T-helper 1 cell treated with Interleukin-12 subunit alpha and Interleukin-12 subunit beta and Interleukin-4 antibody, amounts not matched to agents 30 μg/mL and 1 μg/mL, for 36 hours (primary cell): ENCODE data around the gene DOCK6.

Experiments
- H3K27ac Mint-ChIP-seq: one replicate; pipeline ENCODE4 v1.8.0; 2021; ENCODE audit warnings: mild to moderate bottlenecking, mixed read lengths
- H3K27me3 Mint-ChIP-seq: one replicate; pipeline ENCODE4 v1.8.0; 2021; ENCODE audit warnings: low read depth, mixed read lengths
- H3K36me3 Mint-ChIP-seq: one replicate; pipeline ENCODE4 v1.8.0; 2021; ENCODE audit warnings: low read depth, mixed read lengths
- H3K4me1 Mint-ChIP-seq: one replicate; pipeline ENCODE4 v1.8.0; 2021; ENCODE audit warnings: low read depth, mixed read lengths
- H3K4me3 Mint-ChIP-seq: one replicate; pipeline ENCODE4 v1.8.0; 2021; ENCODE audit warnings: mild to moderate bottlenecking, moderate library complexity, mixed read lengths
- H3K9me3 Mint-ChIP-seq: one replicate; pipeline ENCODE4 v1.8.0; 2021; ENCODE audit warnings: mixed read lengths

Gene DOCK6

DNA sequence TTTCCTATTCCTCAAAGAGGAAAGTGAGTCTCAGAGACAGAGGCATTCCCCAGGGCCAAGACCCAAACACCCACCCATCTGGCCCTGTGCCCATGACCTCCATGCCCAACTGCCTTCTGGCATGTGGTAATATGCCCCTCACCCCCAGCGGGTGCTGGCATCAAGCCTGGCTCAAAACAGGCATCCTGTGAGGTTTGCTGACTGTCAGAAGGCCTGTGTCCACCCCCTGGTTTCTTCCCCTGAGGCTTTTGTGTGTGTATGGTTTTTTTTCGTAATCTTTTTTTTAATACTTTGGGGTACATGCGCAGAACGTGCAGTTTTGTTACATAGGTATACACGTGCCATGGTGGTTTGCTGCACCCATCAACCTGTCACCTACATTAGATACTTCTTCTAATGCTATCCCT, 57.4 kb downstream of the DOCK6 start:
- H3K4me3 Mint-ChIP-seq = no peak overlapping the region
- H3K36me3 Mint-ChIP-seq = no peaks in the 10 kb centered on the region
- H3K27me3 Mint-ChIP-seq = peaks cover 10% of the 10 kb centered on the region
- no peak overlapping the region for H3K27ac Mint-ChIP-seq
- no peaks in the 10 kb centered on the region for H3K9me3 Mint-ChIP-seq
- peaks cover 1% of the 10 kb centered on the region for H3K4me1 Mint-ChIP-seq

GRCh38 chr19:11204076-11204602, 58.2 kb downstream of the DOCK6 start:
- no peak overlapping the region for H3K4me3 Mint-ChIP-seq
- peaks cover 1% of the 10 kb centered on the region for H3K4me1 Mint-ChIP-seq
- H3K27ac Mint-ChIP-seq = no peak overlapping the region
- no peaks in the 10 kb centered on the region for H3K9me3 Mint-ChIP-seq
- no peaks in the 10 kb centered on the region for H3K36me3 Mint-ChIP-seq
- H3K27me3 Mint-ChIP-seq = peaks cover 13% of the 10 kb centered on the region

DNA sequence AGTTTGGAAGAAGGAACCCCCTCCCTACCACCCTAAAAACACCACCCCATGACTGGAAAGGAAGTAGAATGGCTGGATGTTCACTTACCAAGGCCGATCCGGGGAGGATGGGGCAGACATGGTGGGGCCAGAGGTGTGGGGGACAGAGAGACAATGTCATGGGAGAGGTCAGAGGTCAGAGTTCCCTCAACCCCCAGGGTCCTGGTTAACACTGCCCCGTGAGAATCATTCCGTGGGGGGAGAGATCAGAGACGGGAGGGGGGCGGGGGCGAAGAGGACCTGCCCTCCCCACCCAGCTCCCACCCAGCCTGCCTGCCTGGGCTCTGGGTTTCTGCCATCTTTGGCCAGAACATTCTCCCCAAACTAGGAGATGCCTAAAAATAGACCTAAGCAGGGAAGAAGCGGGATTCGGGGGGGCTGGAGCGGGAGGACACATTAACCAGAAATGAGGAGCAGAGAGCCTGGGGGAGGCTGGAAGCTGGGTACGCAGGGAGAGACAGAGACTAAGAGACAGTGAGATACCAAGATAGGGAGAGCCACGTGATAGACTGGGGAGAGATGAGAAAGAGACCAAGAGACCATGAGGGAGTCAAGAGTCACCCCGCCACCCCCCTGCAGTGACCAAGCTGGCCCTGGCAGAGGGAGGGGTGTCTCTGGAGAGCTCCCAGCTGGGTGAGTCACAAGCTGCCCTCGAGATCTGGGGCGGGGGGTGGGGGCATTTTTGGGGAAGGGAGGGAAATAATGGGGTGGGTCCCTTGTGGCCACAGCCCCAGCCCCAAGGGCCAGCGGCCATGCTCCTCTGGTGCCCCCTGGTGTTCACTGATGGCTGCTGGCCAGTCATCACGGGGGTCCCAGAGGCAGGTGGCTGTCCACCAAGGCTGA, 58.9 kb downstream of the DOCK6 start:
- H3K4me3 Mint-ChIP-seq = no peak overlapping the region

DNA sequence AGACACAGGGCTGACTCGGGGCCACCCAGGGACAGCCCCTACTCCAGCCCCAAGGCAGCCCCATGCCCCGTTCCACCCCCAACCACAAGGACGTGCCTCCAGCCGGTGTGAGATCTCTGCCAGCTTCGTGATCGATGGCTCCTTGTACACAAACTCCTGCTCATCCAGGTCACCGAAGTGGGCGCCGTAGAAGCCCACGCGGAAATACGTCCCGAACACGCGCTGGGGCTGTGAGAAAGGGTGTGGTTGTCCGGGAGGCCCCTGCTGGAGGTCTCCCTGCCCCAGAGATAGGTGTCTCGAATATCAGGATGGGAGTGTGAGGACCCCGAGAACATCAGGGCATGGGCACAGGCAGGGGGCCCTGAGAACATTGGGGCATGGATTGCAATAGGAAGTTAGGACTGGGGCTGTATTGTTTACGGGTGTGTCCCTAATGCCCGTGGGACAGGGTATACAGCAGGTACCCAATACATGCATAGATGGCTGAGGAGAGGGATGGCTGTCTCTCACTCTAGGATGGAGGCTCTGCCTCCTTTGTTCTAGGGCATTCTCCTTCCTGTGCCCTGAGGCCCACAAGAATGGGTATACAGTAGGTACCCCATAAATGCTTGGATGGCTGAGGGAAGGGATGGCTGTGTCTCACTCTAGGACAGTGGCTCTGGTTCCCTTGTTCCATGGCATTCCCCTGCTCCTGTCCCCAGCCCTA, 59.7 kb downstream of the DOCK6 start:
- Mint-ChIP-seq H3K9me3 (no peaks in the 10 kb centered on the region), H3K27ac (no peak overlapping the region), H3K4me1 (peaks cover 3% of the 10 kb centered on the region), H3K36me3 (no peaks in the 10 kb centered on the region), H3K4me3 (no peak overlapping the region), H3K27me3 (peaks cover 13% of the 10 kb centered on the region)

More for the DNA sequence above, 58.9 kb downstream of the DOCK6 start:
- Mint-ChIP-seq H3K27ac (no peak overlapping the region), H3K36me3 (no peaks in the 10 kb centered on the region), H3K9me3 (no peaks in the 10 kb centered on the region), H3K27me3 (peaks cover 13% of the 10 kb centered on the region), H3K4me1 (peaks cover 1% of the 10 kb centered on the region)

GRCh38 chr19:11201791-11202190, 60.5 kb downstream of the DOCK6 start:
- H3K4me3 Mint-ChIP-seq = no peak overlapping the region
- H3K36me3 Mint-ChIP-seq = no peaks in the 10 kb centered on the region
- peaks cover 3% of the 10 kb centered on the region for H3K4me1 Mint-ChIP-seq
- H3K9me3 Mint-ChIP-seq = no peaks in the 10 kb centered on the region
- H3K27me3 Mint-ChIP-seq = peaks cover 13% of the 10 kb centered on the region
- no peak overlapping the region for H3K27ac Mint-ChIP-seq

- H3K4me3 Mint-ChIP-seq = no peak overlapping the region
- H3K27me3 Mint-ChIP-seq = peaks cover 20% of the 10 kb centered on the region
- H3K27ac Mint-ChIP-seq = no peak overlapping the region
- peaks cover 7% of the 10 kb centered on the region for H3K4me1 Mint-ChIP-seq
- no peaks in the 10 kb centered on the region for H3K9me3 Mint-ChIP-seq
- H3K36me3 Mint-ChIP-seq = no peaks in the 10 kb centered on the region
These were observed 61.4 kb downstream of the DOCK6 start for GRCh38 chr19:11200931-11201330.

DNA sequence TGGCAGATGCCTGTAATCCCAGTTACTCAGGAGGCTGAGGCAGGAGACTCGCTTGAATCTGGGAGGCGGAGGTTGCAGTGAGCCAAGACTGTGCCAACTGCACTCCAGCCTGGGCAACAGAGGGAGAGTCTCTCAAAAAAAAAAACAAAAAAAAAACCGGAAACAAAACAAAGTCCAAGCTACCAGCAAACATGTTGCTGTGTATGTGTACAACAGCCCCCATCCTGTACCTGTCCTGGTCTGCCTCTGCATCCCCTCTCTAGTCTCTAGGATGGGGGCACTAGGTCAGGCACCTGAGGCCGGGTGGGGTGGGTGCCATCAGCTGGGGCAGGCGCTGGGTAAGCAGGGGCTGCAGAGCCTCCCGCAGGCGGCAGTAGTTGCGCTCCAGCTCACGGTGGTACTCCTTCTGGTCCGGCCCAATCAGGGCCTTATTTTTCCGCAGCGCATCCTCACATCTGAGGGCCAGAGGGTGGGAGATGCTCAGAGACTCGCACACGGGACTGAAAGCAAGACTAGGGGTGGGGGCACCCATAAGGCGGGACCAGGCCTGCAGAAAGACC, 62.2 kb downstream of the DOCK6 start:
- peaks cover 24% of the 10 kb centered on the region for H3K27me3 Mint-ChIP-seq
- no peak overlapping the region for H3K4me3 Mint-ChIP-seq
- no peak overlapping the region for H3K27ac Mint-ChIP-seq
- no peaks in the 10 kb centered on the region for H3K36me3 Mint-ChIP-seq
- H3K4me1 Mint-ChIP-seq = peaks cover 7% of the 10 kb centered on the region
- H3K9me3 Mint-ChIP-seq = no peaks in the 10 kb centered on the region

- Mint-ChIP-seq H3K27ac (peak overlapping the region; percentile 55), H3K36me3 (no peaks in the 10 kb centered on the region), H3K4me1 (peaks cover 7% of the 10 kb centered on the region), H3K27me3 (peaks cover 18% of the 10 kb centered on the region), H3K4me3 (peak overlapping the region; percentile 56), H3K9me3 (no peaks in the 10 kb centered on the region)
These were observed 62.8 kb downstream of the DOCK6 start for GRCh38 chr19:11199517-11199916.

DNA sequence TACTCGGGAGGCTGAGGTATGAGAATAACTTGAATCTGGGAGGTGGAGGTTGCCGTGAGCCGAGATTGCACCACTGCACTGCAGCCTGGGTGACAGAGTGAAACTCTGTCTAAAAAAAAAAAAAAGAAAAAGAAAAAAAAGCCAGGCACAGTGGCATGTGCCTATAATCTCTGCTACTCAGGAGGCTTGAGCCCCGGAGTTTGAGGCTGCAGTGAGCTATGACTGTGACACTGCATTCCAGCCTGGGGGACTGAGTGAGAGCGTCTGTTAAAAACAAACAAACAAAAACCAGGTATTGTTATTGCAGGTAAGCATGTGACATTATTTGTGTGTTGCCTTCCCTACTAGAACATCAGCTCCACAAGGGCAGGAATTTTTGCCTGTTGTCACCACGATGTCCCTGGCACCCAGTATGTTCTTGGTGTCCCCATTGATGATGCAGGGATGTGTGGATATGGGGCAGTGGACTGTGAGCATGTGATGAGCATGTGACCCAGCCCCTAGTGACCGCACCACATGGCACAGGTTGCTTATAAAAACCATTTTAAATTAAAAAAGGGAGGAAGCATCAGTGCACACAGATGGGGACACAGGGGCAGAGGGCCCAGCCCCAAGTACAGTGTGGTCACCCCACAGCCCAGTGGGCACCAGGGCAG, 63.4 kb downstream of the DOCK6 start:
- Mint-ChIP-seq H3K4me1 (peaks cover 7% of the 10 kb centered on the region), H3K9me3 (no peaks in the 10 kb centered on the region), H3K4me3 (peak overlapping the region; percentile 34), H3K27ac (no peak overlapping the region), H3K36me3 (no peaks in the 10 kb centered on the region), H3K27me3 (peaks cover 15% of the 10 kb centered on the region)

GRCh38 chr19:11198175-11198534, 64.2 kb downstream of the DOCK6 start:
- no peaks in the 10 kb centered on the region for H3K9me3 Mint-ChIP-seq
- peaks cover 5% of the 10 kb centered on the region for H3K4me1 Mint-ChIP-seq
- H3K4me3 Mint-ChIP-seq = peak overlapping the region; percentile 58
- H3K27me3 Mint-ChIP-seq = peaks cover 15% of the 10 kb centered on the region
- no peak overlapping the region for H3K27ac Mint-ChIP-seq
- H3K36me3 Mint-ChIP-seq = no peaks in the 10 kb centered on the region

GRCh38 chr19:11197291-11198174, 64.8 kb downstream of the DOCK6 start, which contains the start of gene KANK2:
KANK2 (minus strand) TSS chr19:11197545; CDS start chr19:11194511, 3,034 bp downstream.
- no peaks in the 10 kb centered on the region for H3K36me3 Mint-ChIP-seq
- peak within 1 kb of the TSS; percentile 77 for H3K4me3 Mint-ChIP-seq
- no peaks in the 10 kb centered on the region for H3K9me3 Mint-ChIP-seq
- H3K27ac Mint-ChIP-seq = peak within 1 kb of the TSS; percentile 41
- H3K4me1 Mint-ChIP-seq = peaks cover 5% of the 10 kb centered on the region
- H3K27me3 Mint-ChIP-seq = peaks cover 15% of the 10 kb centered on the region

DNA sequence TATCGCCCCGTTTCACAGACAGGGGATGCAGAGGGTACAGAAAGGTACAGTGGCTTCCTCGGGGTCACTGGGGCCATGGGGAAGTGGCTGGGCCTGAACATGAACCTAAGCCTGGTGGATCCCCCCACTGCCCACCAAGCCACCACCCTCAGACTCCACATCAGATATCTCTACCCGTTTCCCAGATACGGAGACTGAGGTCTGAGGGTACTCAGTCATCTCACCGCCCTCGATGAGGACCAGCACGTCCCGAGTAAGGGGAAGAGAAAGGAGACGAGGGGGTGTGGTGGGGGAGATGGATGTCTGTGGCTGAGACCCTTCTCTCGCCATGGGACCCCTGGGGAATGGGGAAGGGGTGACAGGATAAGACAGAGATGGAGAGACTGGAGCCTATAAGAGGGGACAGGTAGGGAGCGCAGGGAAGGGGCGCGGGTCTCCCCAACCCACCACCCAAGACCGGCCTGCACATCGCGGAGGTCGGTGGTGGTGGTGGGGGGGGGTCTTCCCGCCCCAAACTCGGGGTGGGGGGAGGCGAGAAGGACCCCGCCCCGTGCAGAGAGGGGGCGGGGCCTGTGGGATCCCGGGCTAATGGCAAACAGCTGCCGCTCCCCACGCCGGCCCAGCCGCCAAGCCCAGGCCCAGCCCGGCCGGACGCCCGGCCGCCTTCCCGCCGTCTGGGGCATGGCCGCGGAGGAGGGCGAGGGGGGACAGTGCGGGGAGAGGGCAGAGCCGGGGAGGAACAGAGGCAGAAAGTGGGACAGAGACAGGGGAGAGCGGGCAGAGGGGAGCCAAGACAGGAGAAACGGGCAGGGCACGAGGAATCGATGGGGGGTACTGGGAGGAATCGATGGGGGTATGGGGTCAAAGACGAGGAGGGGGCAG, 65.7 kb downstream of the DOCK6 start:
- Mint-ChIP-seq H3K4me3 (peak overlapping the region; percentile 77), H3K9me3 (no peaks in the 10 kb centered on the region), H3K36me3 (no peaks in the 10 kb centered on the region), H3K4me1 (peaks cover 5% of the 10 kb centered on the region), H3K27ac (peak overlapping the region; percentile 41), H3K27me3 (peaks cover 15% of the 10 kb centered on the region)

- Mint-ChIP-seq H3K4me3 (no peak overlapping the region), H3K27ac (no peak overlapping the region), H3K4me1 (peaks cover 5% of the 10 kb centered on the region), H3K27me3 (peaks cover 15% of the 10 kb centered on the region), H3K9me3 (no peaks in the 10 kb centered on the region), H3K36me3 (no peaks in the 10 kb centered on the region)
These were observed 66.6 kb downstream of the DOCK6 start for GRCh38 chr19:11195681-11196080.
